ENCODE results near the gene C12orf57. TPM values are rescaled to one million over a fixed set of nuclear protein-coding genes. Genes with fewer than 3 reads are reported as not detected.

Gene C12orf57
- total RNA-seq, 1 experiment from 2014 or later = 127 TPM

- no peak for DNase-seq (ENCODE audit: extremely low read depth, low read depth)
These were observed 7.6 kb upstream of the C12orf57 start for GRCh38 chr12:6936194-6936635.

- no peak for DNase-seq (ENCODE audit: extremely low read depth, low read depth)
These were observed 7.0 kb upstream of the C12orf57 start for GRCh38 chr12:6936636-6937480.

GRCh38 chr12:6937481-6938352, 6.1 kb upstream of the C12orf57 start:
- DNase-seq (ENCODE audit: extremely low read depth, low read depth) = peak; percentile 90

- no peak for DNase-seq (ENCODE audit: extremely low read depth, low read depth)
These were observed 5.2 kb upstream of the C12orf57 start for GRCh38 chr12:6938353-6939190.

GRCh38 chr12:6939191-6939540, 4.7 kb upstream of the C12orf57 start:
- no peak for DNase-seq (ENCODE audit: extremely low read depth, low read depth)

GRCh38 chr12:6941267-6941666, 2.6 kb upstream of the C12orf57 start:
- no peak for DNase-seq (ENCODE audit: extremely low read depth, low read depth)

- no peak for DNase-seq (ENCODE audit: extremely low read depth, low read depth)
These were observed 2.0 kb upstream of the C12orf57 start for GRCh38 chr12:6941782-6942181.

GRCh38 chr12:6942331-6942665, 1.5 kb upstream of the C12orf57 start:
- no peak for DNase-seq (ENCODE audit: extremely low read depth, low read depth)

- DNase-seq (ENCODE audit: extremely low read depth, low read depth) = peak; percentile 85
These were observed 467 bp upstream of the C12orf57 start for GRCh38 chr12:6943389-6943721.

GRCh38 chr12:6944381-6945186, 762 bp downstream of the C12orf57 start:
- peak; percentile 88 for DNase-seq (ENCODE audit: extremely low read depth, low read depth)

- no peak for DNase-seq (ENCODE audit: extremely low read depth, low read depth)
These were observed 1.8 kb downstream of the C12orf57 start for GRCh38 chr12:6945613-6946012.

GRCh38 chr12:6946033-6946919, 2.5 kb downstream of the C12orf57 start:
- DNase-seq (ENCODE audit: extremely low read depth, low read depth) = peak; percentile 55

- no peak for DNase-seq (ENCODE audit: extremely low read depth, low read depth)
These were observed 3.1 kb downstream of the C12orf57 start for GRCh38 chr12:6946920-6947374.

GRCh38 chr12:6947615-6948014, 3.8 kb downstream of the C12orf57 start:
- DNase-seq (ENCODE audit: extremely low read depth, low read depth) = no peak

GRCh38 chr12:6948873-6949594, 5.2 kb downstream of the C12orf57 start:
- DNase-seq (ENCODE audit: extremely low read depth, low read depth) = no peak

- DNase-seq (ENCODE audit: extremely low read depth, low read depth) = no peak
These were observed 6.6 kb downstream of the C12orf57 start for GRCh38 chr12:6950401-6950801.

- DNase-seq (ENCODE audit: extremely low read depth, low read depth) = no peak
These were observed 7.2 kb downstream of the C12orf57 start, which contains the start of gene PTPN6 for GRCh38 chr12:6950811-6951540. TSS of gene PTPN6 (plus strand) at chr12:6951356. CDS start at chr12:6951513, 157 bp downstream.

Data from NCI-H460 (cell line).